B cell (primary cell): Measurements from ENCODE around the gene UXT. TPM values are rescaled to one million over a fixed set of nuclear protein-coding genes. Genes with fewer than 3 reads are reported as not detected.

Experiments
- ATAC-seq: fragments of 200-7000 bp; cut with Tn5 transposase; one replicate; pipeline ENCODE4 v1.10.0; 2021; ENCODE audit warnings: low read depth, mild to moderate bottlenecking, moderate number of reproducible peaks, moderate library complexity
- CTCF ChIA-PET: fragments of 350-600 bp; sonication (Branson Sonifier 250); formaldehyde crosslinking; loops from one replicate; lab custom pipeline; 2021; ENCODE audit warnings: antibody characterized with exemption, inconsistent platforms; lab: Charles Lee
- POLR2A ChIA-PET: fragments of 350-600 bp; sonication (Branson Sonifier 250); formaldehyde crosslinking; loops from one replicate; lab custom pipeline; 2021; ENCODE audit warnings: antibody characterized with exemption; lab: Charles Lee
- DNase-seq: peaks from one replicate; pipeline ENCODE4 v3.0.0; 2013
- H2AFZ ChIP-seq: 2 replicates; pipeline ENCODE4 v1.6.1; 2012; ENCODE audit warnings: mild to moderate bottlenecking, low read depth, low read length; ENCODE audit not compliant: insufficient read depth, poor library complexity, severe bottlenecking
- H3K27ac ChIP-seq, 2 donors: 1 replicate in 1 of 2; 2 replicates in 1 of 2; pipeline ENCODE4 v1.5.1; 2012 to 2013; ENCODE audit warnings: low read length in 2 of 2, mild to moderate bottlenecking in 2 of 2, moderate library complexity in 1 of 2
- H3K27me3 ChIP-seq, 4 experiments: fragments of 200-600 bp in 1 of 4; sonication (generic) in 1 of 4; replicated peaks in 1 of 4; 1 replicate in 2 of 4; 2 replicates in 2 of 4; pipeline versions ENCODE4 v1.6.1 to v1.7.0; 2013 to 2016; ENCODE audit warnings: low read length in 3 of 4, mild to moderate bottlenecking in 2 of 4, mixed read lengths in 1 of 4, moderate library complexity in 1 of 4; ENCODE audit not compliant: insufficient read depth in 4 of 4, control insufficient read depth in 3 of 4; ENCODE audit errors: control extremely low read depth in 1 of 4
- H3K36me3 ChIP-seq, 2 experiments: replicated peaks in 1 of 2; 1 replicate in 1 of 2; 2 replicates in 1 of 2; pipeline versions ENCODE4 v1.6.1 to v1.7.1; 2013; ENCODE audit warnings: low read length in 1 of 2; ENCODE audit not compliant: insufficient read depth in 2 of 2, control insufficient read depth in 1 of 2; ENCODE audit errors: control extremely low read depth in 1 of 2, extremely low read depth in 1 of 2
- H3K4me1 ChIP-seq, 2 donors: fragments of 200-600 bp in 1 of 2; sonication (generic) in 1 of 2; 1 replicate in 1 of 2; 2 replicates in 1 of 2; pipeline versions ENCODE4 v1.5.1 to v1.6.1; 2013 to 2017; ENCODE audit warnings: low read length in 2 of 2; ENCODE audit not compliant: control insufficient read depth in 2 of 2, insufficient read depth in 2 of 2
- H3K4me2 ChIP-seq: replicated peaks from 2 replicates; pipeline ENCODE3; 2012; ENCODE audit warnings: mild to moderate bottlenecking, low read depth, low read length; ENCODE audit not compliant: poor library complexity, severe bottlenecking
- H3K4me3 ChIP-seq, 5 experiments: fragments of 200-600 bp in 1 of 5; sonication (generic) in 1 of 5; 1 replicate in 3 of 5; 2 replicates in 2 of 5; pipeline versions ENCODE4 v1.5.1 to v1.7.0; 2011 to 2016; ENCODE audit warnings: low read length in 4 of 5, mild to moderate bottlenecking in 4 of 5, low read depth in 2 of 5, control low read depth in 1 of 5, moderate library complexity in 1 of 5; ENCODE audit not compliant: insufficient read depth in 1 of 5; ENCODE audit errors: control extremely low read depth in 1 of 5, extremely low read depth in 1 of 5
- H3K79me2 ChIP-seq: fragments of 200-600 bp; sonication (generic); one replicate; pipeline ENCODE4 v1.6.0; 2016; ENCODE audit warnings: low read length; ENCODE audit not compliant: control insufficient read depth, insufficient read depth
- H3K9ac ChIP-seq: fragments of 200-600 bp; sonication (generic); 2 replicates; pipeline ENCODE4 v1.6.1; 2017; ENCODE audit warnings: mild to moderate bottlenecking, low read length, moderate library complexity
- H3K9me3 ChIP-seq, 3 donors: one replicate each; pipeline versions ENCODE4 v1.6.1 to v1.7.1; 2013; ENCODE audit warnings: low read length in 2 of 3; ENCODE audit not compliant: control insufficient read depth in 2 of 3, insufficient read depth in 1 of 3; ENCODE audit errors: control extremely low read depth in 1 of 3
- H4K20me1 ChIP-seq: 2 replicates; pipeline ENCODE4 v1.6.0; 2012; ENCODE audit warnings: mild to moderate bottlenecking, low read length; ENCODE audit not compliant: insufficient read depth, control insufficient read depth, poor library complexity, severe bottlenecking
- H3K27ac Mint-ChIP-seq: one replicate; pipeline ENCODE4 v1.8.0; 2021; ENCODE audit warnings: mixed read lengths
- H3K27me3 Mint-ChIP-seq: one replicate; pipeline ENCODE4 v1.8.0; 2021; ENCODE audit warnings: mixed read lengths
- H3K4me1 Mint-ChIP-seq: one replicate; pipeline ENCODE4 v1.8.0; 2021; ENCODE audit warnings: mixed read lengths
- H3K4me3 Mint-ChIP-seq: one replicate; pipeline ENCODE4 v1.8.0; 2021; ENCODE audit warnings: mixed read lengths
- H3K9me3 Mint-ChIP-seq: one replicate; pipeline ENCODE4 v1.8.0; 2022; ENCODE audit warnings: mixed read lengths; ENCODE audit not compliant: insufficient read depth
- CTCF ChIP-seq: fragments of 200-600 bp; IDR thresholded peaks from one replicate; pipeline ENCODE4 v1.8.0; 2022; ENCODE audit warnings: antibody characterized with exemption, mild to moderate bottlenecking
- EZH2 ChIP-seq: IDR thresholded peaks from 2 replicates; pipeline ENCODE4 v1.6.1; 2012; ENCODE audit warnings: borderline replicate concordance, low read depth, mild to moderate bottlenecking, moderate library complexity, low read length; ENCODE audit not compliant: insufficient read depth, poor library complexity, severe bottlenecking
- WGBS: methylation state at CpG from one replicate; pipeline ENCODE4 v1.1.5; 2013; ENCODE audit warnings: missing lambda C conversion rate; ENCODE audit not compliant: insufficient coverage; 5-methylcytosine and 5-hydroxymethylcytosine counted together
- intact Hi-C: fragments of 100-400 bp; cut with micrococcal nuclease; formaldehyde crosslinking; loops from one replicate; pipeline ENCODE4 v1.10.0; 2022
- polyA plus RNA-seq: library from polyadenylated mRNA; depleted of rRNA; stranded (reverse); fragments of >200 nt; gene quantifications from 2 replicates; pipeline ENCODE4 v1.2.3, GENCODE V29; 2012
- total RNA-seq, 2 donors: library from RNA; stranded (reverse); fragments of 120-200 nt in 1 of 2; gene quantifications; 1 replicate in 1 of 2; 2 replicates in 1 of 2; pipeline versions ENCODE4 v1.2.3 to v1.2.4, GENCODE V29; 2013 to 2022

Gene UXT
- total and polyA plus RNA-seq, 2 donors (not counting 1 experiment from before 2014, with no cell fraction given): 177 to 238 TPM

DNA sequence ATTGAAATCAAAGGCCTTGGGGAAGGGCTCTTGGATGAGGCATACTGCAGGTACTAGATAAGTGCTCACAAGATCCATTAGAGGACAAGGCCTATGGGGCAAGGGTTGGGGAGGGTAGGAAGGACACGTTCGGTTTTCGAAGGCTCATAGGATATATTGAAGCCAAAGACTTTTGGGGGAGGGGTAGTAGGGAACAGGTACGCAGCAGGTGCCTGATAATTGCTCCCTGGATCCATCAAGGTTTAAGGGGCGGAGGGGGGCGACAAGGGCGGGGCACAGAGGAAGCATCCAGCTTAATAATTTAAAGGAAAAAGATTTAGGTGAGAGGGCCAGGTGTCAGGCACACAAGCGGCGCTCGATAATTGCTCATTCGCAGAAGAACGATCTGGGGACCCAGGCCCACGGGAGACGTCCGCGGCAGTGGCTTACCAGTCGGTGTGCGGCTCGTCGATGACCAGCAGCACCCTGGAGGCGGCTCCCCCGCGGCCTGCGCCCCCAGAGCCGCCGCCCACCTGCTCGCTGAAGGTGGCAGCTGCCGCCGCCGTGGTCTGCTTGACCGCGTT, 40.0 kb downstream of the UXT start:
- Histone ChIP-seq H3K9me3 (no peaks in the 10 kb centered on the region), H3K36me3 (no peaks in the 10 kb centered on the region), H3K9ac (no peak overlapping the region), H3K4me3 (no peak overlapping the region), H3K27ac (no peak overlapping the region), H3K4me2 (peak overlapping the region; percentile 73), H2AFZ (no peak overlapping the region), H3K79me2 (no peaks in the 10 kb centered on the region), H4K20me1 (no peaks in the 10 kb centered on the region), H3K27me3 (peaks cover 0 to 26% (median 2%) of the 10 kb centered on the region in 4 experiments), H3K4me1 (peaks cover 3 to 14% of the 10 kb centered on the region in 2 donors)
- ChIA-PET POLR2A (no interaction called here), CTCF (no interaction called here)
- Mint-ChIP-seq H3K4me3 (peak overlapping the region; percentile 74), H3K4me1 (peaks cover 11% of the 10 kb centered on the region), H3K27ac (no peak overlapping the region), H3K27me3 (peaks cover 39% of the 10 kb centered on the region), H3K9me3 (no peaks in the 10 kb centered on the region)
- DNase-seq (no peak), ATAC-seq (no peak)
- TF ChIP-seq EZH2: no peak
- no peak for TF ChIP-seq CTCF
- WGBS: 29% methylated on average over 21 of the region's 32 CpGs
- intact Hi-C loops: no loop called here

- intact Hi-C loops: no loop called here
- Histone ChIP-seq H3K36me3 (no peaks in the 10 kb centered on the region), H3K4me3 (no peak overlapping the region), H3K79me2 (no peaks in the 10 kb centered on the region), H3K9ac (no peak overlapping the region), H2AFZ (no peak overlapping the region), H3K27me3 (peaks cover 0 to 8% (median 2%) of the 10 kb centered on the region in 4 experiments), H3K9me3 (no peaks in the 10 kb centered on the region), H3K4me1 (peaks cover 0 to 2% of the 10 kb centered on the region in 2 donors), H4K20me1 (no peaks in the 10 kb centered on the region), H3K4me2 (no peak overlapping the region), H3K27ac (no peak overlapping the region)
- Mint-ChIP-seq H3K27ac (no peak overlapping the region), H3K27me3 (peaks cover 29% of the 10 kb centered on the region), H3K9me3 (no peaks in the 10 kb centered on the region), H3K4me3 (no peak overlapping the region), H3K4me1 (peaks cover 3% of the 10 kb centered on the region)
- no peak for ATAC-seq
- WGBS: 100% methylated on average over 2 of the region's 5 CpGs
- ChIA-PET POLR2A (no interaction called here), CTCF (no interaction called here)
- DNase-seq: no peak
- TF ChIP-seq EZH2 (no peak), CTCF (no peak)
These were observed 44.4 kb downstream of the UXT start for GRCh38 chrX:47614618-47615017.
